HG03520 (cell line): Measurements from ENCODE around the gene CUEDC2.
"Not testable (repeated sequence)": the region's sequence is repeated elsewhere in the genome, so short reads cannot be mapped to it uniquely, and the experiment has no call there.

Source experiments
- ATAC-seq: cut with Tn5 transposase; IDR thresholded peaks from one replicate; pipeline ENCODE4 v1.9.1; 2021; ENCODE audit warnings: mild to moderate bottlenecking, moderate library complexity; ENCODE audit not compliant: unreplicated experiment

Gene CUEDC2

DNA sequence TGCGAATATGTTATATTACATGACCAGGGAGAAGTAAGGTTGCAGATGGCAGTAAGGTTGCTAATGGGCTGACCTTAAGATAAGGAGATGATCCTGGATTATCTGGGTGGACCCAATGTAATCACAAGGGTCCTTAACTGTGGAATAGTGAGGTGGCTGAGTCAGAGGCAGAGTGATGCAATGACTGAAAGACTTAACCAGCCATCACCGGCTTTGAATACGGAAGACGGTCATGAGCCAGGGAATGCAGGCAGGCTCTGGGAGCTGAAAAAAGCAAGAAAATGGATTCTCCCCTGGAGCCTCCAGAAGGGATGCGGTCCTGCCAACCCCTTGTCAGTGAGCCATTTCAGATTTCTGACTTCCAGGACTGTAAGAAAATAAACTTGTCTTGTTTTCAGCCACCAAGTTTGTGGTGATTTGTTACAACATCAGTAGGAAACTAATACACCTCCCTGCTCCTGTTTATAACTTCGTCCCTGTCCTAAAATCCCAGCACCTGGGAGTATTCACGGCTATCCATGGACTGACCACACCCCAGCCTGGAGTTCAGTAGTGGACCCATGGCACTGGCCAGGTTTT, 23.6 kb upstream of the CUEDC2 start:
- ATAC-seq: no peak

DNA sequence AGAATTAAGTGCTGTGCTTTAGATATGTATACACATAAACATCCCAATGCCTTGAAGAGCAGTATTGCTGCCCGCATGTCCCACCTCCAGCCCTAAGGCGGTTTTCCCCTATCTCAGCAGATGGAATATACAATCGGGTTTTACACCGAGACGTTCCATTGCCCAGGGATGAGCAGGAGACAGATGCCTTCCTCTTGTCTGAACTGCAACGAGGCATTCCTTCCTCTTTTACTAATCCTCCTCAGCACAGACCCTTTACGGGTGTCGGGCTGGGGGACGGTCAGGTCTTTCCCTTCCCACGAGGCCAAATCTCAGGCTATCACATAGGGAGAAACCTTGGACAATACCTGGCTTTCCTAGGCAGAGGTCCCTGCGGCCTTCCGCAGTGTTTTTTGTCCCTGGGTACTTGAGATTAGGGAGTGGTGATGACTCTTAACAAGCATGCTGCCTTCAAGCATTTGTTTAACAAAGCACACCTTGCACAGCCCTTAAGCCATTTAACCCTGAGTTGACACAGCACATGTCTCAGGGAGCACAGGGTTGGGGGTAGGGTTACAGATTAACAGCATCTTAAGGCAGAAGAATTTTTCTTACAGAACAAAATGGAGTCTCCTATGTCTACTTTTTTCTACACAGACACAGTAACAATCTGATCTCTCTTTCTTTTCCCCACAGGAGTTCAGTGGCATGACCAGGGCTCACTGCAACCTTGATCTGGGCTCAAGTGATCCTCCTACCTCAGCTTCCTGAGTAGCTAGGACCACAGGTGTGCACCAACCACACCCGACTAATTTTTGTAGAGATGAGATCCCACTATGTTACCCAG, 22.5 kb upstream of the CUEDC2 start:
- ATAC-seq: not testable (repeated sequence)

DNA sequence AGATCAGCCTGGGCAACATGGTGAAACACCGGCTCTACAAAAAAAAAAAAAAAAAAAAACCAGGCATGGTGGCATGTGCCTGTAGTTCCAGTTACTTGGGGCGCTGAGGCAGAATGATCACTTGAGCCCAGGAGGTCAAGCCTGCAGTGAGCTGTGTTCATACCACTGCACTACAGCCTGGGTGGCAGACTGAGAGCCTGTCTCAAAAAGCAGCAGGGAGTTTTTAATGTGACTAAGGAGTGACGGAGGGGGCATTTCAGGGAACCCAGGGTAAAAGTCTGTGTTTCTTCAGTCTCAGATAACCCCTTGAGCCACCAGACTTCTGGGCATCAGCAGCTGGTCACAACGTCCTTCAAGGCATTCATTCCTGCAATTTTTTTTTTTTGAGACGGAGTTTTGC, 21.1 kb upstream of the CUEDC2 start:
- ATAC-seq: no peak

DNA sequence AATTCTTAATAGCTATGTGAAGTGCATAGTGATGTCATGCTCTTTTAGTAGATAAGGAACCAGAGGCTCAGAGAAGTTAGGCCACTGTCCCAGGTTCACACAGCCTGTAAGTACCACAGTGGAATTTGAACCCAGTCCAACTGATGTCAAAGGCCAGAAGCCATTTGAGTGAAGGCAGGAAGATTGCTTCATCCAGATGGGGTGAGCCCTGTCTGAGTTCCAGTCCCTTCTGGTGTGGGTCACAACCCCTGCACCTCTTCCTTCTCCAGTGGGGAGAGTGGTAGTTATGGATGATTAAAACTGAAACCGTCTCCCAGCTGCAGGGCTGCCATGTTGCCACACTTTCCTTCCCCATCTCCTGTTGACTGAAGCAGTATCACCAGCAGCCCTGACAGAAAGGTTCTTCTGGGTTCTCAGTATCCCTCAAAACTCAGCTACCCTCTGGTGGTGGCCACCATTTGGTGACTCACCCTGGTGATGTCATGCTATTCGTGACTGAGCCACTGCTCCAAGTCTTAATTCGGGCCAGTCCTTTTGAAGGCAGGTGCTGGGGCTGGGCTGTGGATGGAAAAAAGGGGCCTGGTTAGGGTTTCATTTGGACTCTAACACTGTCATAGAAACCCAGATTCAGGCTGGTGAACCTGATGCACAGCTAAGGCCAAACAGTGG, 20.4 kb upstream of the CUEDC2 start:
- no peak for ATAC-seq

DNA sequence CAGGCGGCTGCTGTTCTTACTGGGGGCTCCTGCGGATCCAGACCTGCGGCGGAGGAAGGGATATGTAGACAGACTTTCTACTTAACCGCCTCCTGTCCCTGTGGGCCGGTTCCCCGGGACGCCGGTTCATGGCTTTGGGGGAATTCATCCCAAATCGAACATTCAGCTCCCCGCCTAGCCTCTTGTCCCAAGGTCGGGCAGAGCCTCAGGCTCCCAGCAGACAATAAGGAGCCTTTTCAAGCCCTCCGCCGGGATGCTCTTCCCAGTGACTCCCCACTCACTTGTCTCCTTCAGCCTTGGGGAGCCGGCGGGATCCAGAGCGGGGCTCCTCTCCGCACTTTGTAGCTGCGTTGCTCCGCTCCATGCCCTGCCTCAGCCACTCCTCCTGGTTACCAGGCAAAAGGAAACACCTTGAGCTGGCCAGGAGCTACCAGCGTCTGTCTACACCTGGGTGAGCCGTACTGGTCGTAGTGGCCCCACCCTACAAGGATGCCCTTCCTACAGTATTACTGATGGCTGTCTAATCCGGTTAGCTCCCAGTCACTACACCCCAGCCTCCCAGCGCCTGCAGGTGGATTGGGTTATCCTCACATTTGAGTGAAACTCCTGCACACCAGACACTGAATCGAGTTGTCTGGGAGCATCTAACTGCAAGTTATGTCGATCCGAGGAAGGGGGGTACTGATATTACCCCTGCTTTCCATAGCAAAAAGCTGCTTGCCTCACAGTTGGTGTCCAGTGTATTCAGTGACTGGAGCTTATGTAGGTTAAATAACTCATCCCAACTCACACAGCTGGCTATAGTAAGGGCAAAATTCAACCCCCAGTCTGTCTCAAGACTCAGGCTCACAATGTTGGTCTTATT, 19.0 kb upstream of the CUEDC2 start, which contains the start of gene C10orf95:
TSS of gene C10orf95 (minus strand) at position 439 of the 865 bp plus-strand sequence. CDS start 450 bp downstream, outside the sequence.
- peak; percentile 1 for ATAC-seq

DNA sequence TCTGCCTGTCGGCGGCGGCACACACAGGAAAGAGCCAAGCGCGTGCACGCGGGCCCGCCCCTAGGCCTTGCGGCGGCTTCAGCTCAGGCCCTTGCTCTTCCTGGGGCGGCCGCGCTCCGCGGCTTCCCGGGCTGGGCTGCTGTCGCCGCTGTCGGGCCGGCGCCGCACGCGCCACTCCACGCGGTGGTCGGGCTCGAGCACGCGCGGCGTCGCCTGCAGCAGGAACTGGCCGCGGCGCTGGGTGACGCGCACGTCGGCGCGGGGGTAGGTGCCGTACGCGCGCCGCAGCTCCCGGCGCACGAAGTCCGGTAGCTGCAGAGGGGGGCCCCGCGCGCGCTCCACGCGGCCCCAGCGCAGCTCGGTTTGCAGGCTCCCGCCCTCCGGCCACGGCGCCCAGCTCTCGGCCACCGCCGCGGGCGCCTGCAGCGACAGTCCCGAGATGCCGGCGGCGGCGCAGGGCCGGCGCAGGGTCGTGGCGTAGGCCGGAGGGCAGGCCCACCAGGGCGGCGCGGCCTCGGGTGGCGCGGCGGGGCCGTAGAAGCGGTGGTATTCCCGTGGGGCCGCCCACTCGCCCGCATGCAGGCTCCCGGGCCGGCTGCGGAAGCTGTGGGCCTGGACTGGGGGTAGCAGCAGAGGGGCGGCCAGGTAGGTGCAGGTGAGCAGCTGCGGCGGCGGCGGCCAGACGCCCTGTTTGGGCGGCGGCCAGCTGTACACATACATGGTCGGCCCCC, 18.2 kb upstream of the CUEDC2 start:
- peak; percentile 64 for ATAC-seq

DNA sequence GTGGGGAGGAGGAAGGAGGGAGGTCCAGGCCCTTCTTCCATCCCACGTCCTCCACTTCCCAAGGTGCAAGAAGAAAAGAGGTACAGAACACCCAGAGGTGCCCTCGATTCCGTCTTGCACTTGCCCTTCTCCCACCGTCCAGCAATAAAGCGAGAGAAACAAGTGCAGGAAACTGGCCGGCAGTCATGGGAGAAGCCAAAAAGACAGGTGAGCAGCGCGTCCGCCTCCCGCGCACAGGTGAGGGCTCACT, 17.7 kb upstream of the CUEDC2 start:
- ATAC-seq: no peak

DNA sequence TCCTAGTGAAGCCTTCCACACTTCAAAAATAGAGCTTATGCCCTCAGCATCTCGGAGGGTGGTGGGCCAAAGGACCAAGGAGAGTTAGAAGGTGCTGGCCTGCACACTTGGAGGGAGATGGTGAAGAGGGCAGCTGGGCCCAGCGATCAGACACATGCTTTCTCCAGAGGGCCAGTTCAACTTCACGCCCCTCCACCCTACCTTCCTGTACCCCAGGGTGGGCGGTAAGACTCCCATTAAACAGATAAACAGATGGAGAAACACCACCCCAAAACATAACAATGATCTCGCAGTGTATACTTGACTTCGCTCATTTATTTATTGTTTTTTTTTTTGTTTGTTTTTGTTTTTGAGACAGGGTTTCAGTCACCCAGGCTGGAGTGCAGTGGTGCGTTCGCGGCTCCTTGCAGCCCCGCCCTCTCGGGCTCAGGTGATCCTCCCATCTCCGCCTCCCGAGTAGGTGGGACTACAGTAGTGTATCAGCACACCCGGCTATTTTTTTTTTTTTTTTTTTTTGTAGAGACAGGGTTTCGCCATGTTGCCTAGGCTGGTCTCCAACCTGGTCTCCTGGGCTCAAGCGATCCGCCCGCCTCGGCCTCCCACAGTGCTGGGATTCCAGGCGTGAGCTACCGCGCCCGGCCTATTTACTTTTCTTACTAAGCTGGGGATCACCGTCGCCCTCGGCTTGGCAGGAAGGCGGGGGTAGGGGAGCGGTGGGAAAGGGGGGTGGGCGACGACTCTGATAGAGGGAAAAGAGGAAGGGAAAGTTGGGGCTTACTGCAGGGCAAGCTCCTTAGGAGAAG, 17.1 kb upstream of the CUEDC2 start:
- ATAC-seq: peak; percentile 29

DNA sequence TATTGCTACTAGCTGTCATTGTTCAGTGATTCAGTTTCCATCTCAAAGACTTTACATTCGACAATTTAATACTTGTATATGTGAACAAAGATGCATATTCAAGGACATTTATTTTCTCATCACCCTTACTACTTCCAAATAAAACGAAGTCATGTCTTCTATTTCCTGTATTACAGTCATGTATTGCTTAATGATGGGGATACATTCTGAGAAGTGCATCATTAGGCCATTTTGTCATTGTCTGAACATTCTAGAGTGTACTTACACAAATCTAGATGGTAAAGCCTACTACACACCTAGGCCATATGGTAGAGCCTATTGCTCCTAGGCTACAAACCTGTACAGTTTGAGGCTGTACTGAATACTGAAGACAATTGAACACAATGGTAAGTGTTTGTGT, 12.5 kb upstream of the CUEDC2 start:
- no peak for ATAC-seq

DNA sequence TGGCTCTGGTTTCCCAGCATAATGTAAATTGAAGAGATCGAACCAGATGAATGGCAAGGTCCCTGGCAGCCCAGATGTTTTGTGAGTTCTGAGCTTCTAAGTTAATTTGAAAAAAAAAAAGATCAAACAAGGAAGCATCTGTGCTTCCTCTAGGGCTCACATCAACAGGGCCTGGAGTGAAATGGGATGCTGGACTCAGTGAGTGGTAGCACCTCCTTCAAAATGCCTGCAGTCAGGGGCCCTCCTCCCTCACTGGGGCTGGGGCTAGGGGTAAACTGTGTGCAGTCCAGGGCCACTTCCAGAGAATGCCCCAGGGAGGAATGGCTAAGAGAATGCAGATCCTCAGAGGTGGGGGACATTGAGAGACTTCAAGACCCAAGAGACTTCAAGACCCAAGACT, 6.0 kb upstream of the CUEDC2 start:
- no peak for ATAC-seq

DNA sequence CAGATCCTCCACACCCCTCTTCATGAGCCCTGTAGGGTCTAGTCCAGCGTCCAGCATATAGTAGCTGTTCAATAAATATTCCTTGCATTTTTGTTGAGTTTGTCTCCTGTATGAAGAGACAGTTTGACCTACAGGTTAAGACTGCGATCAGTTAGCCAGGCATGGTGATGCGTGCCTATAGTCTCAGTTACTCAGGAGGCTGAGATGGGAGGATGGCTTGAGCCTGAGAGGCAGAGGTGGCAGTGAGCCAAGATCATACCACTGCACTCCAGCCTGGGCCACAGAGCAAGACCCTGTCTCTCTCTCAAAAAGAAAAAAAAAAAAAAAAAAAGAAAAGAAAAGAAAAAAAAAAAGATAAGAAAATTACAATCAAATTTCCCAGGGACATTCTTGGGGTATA, 5.1 kb upstream of the CUEDC2 start:
- ATAC-seq: no peak

DNA sequence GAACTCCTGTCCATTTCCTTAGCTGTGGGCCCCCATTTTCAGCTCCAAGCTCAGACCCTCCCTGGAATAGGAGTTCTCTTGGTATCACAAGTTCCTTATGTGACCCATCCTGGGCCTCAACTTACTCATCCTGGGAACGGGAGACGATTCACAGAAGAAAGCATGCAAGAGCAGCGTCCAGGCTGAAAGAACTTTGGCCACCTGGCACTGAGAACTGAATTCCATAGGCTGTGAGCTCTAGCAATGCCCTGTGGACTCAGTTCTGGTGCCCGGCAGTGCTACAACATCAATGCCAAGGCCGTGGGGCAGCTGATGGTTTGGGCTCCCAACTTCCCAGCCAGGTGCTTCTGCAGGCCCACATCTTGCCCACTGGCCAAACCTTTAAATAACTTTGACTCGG, 3.9 kb upstream of the CUEDC2 start:
- ATAC-seq: no peak

DNA sequence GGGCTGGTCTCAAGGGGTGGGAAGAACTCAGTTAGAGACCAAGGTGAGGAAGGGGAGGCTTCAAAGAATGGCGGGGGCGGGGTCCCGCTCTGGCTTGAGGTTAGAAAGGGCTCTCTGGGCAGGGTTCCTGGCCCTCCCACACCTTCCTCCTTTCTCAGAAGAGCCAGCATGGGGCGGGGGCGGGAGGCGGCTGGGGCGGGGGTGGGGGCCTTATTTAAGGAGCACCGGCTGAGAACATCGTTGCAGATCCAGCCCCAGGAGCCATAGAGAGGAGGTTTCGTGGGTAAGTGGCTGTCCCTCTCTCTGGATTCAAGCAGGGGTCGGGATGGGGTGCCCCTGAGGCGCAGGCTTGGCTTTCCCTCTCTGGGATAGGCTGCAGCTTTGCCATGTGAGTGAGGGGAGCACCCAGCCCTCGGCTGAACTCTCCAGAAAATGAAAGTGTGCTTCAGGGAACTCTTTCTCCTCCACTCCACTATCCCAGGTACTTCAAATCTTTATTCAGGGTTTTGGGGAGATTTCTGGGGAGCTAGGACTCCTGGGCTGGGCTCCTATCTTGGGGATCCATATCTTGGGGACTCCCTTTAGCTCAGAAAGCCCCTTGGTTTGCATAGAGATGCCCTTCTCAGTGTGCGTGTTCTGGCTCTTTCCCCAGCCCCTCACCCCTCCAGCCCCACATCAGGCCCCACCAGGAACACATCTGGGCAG, 3.3 kb upstream of the CUEDC2 start:
- ATAC-seq: no peak

DNA sequence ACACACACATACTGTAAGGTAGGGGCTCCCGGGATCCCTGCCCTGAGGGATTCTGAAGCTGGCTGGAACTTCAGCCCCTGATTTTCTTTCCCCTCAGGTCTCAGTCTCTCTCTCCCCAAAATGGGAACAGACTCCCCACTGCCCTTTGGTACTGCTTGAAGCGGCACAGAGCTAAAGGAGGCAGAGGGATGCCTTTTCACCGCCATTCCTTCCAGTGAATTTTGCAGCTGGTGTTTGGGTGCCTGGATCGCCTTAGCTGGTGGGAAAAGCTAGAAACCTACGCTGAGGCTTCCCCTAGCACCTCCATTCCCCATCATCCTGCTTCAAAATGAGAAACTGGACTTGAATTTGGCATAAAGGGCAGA, 2.7 kb upstream of the CUEDC2 start:
- ATAC-seq: no peak

DNA sequence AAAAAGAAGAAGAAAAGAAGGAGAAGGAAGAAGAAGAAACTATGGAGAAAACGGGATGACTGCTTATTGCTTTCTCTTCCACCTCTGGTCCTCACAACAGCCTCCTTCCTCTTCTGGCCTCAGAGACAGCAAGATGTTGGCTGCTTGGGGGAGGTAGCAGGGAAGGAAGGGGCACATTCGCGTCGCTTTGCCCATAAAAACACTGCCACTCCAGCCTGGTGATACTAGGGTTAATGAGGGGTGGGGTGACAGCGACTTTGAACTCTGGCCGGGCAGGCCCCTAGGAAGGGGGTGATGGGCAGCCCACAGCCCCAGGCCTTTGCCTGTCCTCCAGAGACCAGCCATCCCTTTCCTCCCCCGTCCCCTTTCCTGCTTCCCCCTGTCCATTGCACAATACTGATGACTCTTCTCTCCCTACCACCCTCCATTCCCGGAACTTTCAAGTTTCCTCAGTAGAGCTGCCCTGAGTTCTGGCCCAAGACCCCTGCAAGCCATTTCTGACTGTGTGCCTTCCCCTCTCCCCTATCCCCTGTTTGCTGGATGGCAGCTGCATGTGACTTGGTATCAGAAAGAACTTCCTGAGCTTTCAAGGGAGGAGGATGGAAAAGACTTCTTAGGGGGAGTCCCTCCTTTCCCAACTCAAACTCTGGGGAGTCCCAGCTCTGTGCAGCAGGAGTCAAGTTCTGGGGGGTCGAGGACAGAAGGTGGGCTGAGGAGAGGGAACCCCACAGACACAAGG, 2.2 kb upstream of the CUEDC2 start:
- ATAC-seq: no peak

DNA sequence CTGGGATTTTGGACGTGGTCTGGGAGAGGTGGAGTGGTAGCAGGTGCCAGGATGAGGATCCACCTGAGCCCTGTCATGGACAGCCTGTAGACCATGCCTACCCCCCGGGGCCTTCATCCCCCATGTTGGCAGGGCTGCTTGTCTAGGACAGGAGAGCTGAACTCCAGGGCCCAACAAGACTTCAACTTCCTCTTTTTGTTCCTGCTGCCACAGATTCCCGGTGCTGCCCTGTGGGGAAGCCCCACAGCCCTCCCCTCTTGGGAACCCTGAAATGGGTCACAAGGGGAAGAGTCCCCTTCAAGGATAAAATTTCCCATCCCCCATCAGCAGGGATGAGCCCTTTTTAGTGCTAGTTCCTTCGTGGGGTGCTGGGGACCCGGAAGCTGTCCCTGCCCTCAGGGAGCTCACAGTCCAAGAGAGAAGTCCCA, 1.3 kb upstream of the CUEDC2 start:
- no peak for ATAC-seq

DNA sequence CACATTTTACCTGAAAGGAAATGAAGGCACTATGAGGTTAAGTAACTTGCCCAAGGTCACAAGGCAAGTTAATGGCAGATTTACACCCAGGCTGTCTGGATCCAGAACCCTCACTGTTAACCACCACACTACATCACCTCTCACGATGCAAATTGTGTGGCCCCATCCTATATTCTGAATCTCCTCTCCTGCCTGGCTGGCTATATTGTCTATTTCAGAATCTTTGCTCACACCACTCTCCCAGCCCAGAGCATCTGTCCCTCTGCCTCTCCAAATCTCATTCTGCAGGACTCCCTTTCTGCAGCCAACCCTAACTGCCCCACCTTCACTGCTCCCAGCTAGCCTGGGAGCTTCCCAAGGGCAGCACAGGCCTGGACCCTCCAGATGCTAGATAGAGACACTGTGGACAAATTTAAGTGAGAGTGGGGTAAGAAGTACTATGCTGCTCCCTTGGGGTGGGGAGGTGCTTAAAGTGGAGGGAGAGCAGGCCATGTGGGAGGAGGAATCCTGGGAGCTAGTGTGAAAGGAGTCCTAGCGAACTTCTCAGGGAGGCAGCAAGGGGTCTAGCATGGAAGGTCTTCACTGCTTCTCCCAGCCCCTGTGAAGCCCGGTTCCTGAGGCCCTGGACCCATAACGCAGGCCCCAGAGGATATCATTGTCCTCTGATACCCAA, 786 bp downstream of the CUEDC2 start:
- no peak for ATAC-seq

DNA sequence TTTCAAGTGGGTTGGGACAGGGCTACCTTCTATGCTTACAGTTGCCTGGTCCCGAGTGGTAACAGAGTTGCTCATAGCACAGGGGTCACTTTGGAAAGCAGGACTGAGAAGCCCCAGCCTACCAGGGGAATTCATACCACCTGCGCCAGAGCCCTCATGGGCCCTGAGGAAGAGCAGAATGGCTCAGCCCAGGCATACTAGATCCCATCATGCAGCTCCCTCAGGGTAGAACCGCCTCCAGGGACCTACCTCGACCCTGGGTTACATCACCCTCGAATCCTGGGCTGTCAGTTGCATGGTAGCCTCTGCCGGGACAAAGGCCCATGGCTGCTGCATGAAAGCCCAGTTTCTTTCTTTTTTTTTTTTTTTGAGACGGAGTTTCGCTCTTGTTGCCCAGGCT, 2.9 kb downstream of the CUEDC2 start:
- no peak for ATAC-seq
